Tibial artery (tissue), 4 donors: ENCODE measurements around the gene ABCB1.

ENCODE experiments used
- DNase-seq, 2 donors: peaks; one replicate each; pipeline ENCODE4 v3.0.0-alpha.2; 2019
- H3K27ac ChIP-seq, 2 donors: fragments of 200-600 bp; sonication (generic) in 1 of 2; 1 replicate in 1 of 2; 2 replicates in 1 of 2; pipeline ENCODE4 v1.5.1; 2018 to 2019; ENCODE audit warnings: mild to moderate bottlenecking in 1 of 2
- H3K27me3 ChIP-seq, 2 donors: fragments of 200-600 bp; sonication (generic) in 1 of 2; one replicate each; pipeline versions ENCODE4 v1.5.1 to v1.6.0; 2016 to 2019
- H3K36me3 ChIP-seq, 3 donors: fragments of 200-600 bp; sonication (generic) in 2 of 3; one replicate each; pipeline ENCODE4 v1.5.1; 2016 to 2019; ENCODE audit warnings: mild to moderate bottlenecking in 2 of 3
- H3K4me1 ChIP-seq, 4 donors: fragments of 200-600 bp; sonication (generic) in 2 of 4; 1 replicate in 3 of 4; 2 replicates in 1 of 4; pipeline ENCODE4 v1.5.1; 2016 to 2019
- H3K4me3 ChIP-seq, 2 donors: fragments of 200-600 bp; sonication (generic) in 1 of 2; 1 replicate in 1 of 2; 2 replicates in 1 of 2; pipeline ENCODE4 v1.5.1; 2018 to 2019; ENCODE audit warnings: mild to moderate bottlenecking in 2 of 2
- H3K9me3 ChIP-seq, 3 donors: fragments of 200-600 bp; sonication (generic) in 1 of 3; one replicate each; pipeline ENCODE4 v1.5.1; 2016 to 2019
- CTCF ChIP-seq, 2 experiments: fragments of 200-600 bp in 1 of 2; fragments of 450-650 bp in 1 of 2; IDR thresholded peaks; one replicate each; pipeline ENCODE4 v1.5.1; 2017 to 2019; ENCODE audit warnings: antibody characterized with exemption in 2 of 2, mild to moderate bottlenecking in 1 of 2, moderate library complexity in 1 of 2
- intact Hi-C: fragments of 100-400 bp; cut with DNase I; formaldehyde crosslinking; loops from one replicate; pipeline ENCODE4 v1.15.0; 2023; ENCODE audit warnings: low total_unique reads

The ABCB1 gene

GRCh38 chr7:87513735-87514335 is 86.8 kb downstream of the ABCB1 start:
- Histone ChIP-seq H3K27ac (no peak overlapping the region), H3K4me3 (no peak overlapping the region), H3K27me3 (no peaks in the 10 kb centered on the region), H3K36me3 (no peaks in the 10 kb centered on the region), H3K9me3 (no peaks in the 10 kb centered on the region), H3K4me1 (no peaks in the 10 kb centered on the region)
- TF ChIP-seq CTCF (IDR thresholded peaks at IDR 0.05): no peak
- intact Hi-C loops: no loop called here
- no peak for DNase-seq

GRCh38 chr7:87512906-87513305 is 87.8 kb downstream of the ABCB1 start:
- no peaks in the 10 kb centered on the region for H3K36me3 ChIP-seq
- H3K4me1 ChIP-seq: no peaks in the 10 kb centered on the region
- intact Hi-C loops: no loop called here
- H3K27me3 ChIP-seq: no peaks in the 10 kb centered on the region
- no peak for TF ChIP-seq CTCF (IDR thresholded peaks at IDR 0.05)
- no peak for DNase-seq
- H3K4me3 ChIP-seq: no peak overlapping the region
- no peaks in the 10 kb centered on the region for H3K9me3 ChIP-seq
- H3K27ac ChIP-seq: no peak overlapping the region

- intact Hi-C loops: no loop called here
- no peak overlapping the region for H3K4me3 ChIP-seq
- H3K27ac ChIP-seq: no peak overlapping the region
- TF ChIP-seq CTCF (IDR thresholded peaks at IDR 0.05): no peak
- no peaks in the 10 kb centered on the region for H3K4me1 ChIP-seq
- no peaks in the 10 kb centered on the region for H3K27me3 ChIP-seq
- no peaks in the 10 kb centered on the region for H3K36me3 ChIP-seq
- DNase-seq: no peak
- H3K9me3 ChIP-seq: no peaks in the 10 kb centered on the region
Observed at GRCh38 chr7:87511510-87511909, 89.2 kb downstream of the ABCB1 start.

- DNase-seq: no peak
- intact Hi-C loops: no loop called here
Observed at GRCh38 chr7:87510411-87510875, 90.2 kb downstream of the ABCB1 start.

GRCh38 chr7:87507446-87507845 is 93.2 kb downstream of the ABCB1 start:
- no peak overlapping the region for H3K27ac ChIP-seq
- no peaks in the 10 kb centered on the region for H3K27me3 ChIP-seq
- no peaks in the 10 kb centered on the region for H3K4me1 ChIP-seq
- TF ChIP-seq CTCF (IDR thresholded peaks at IDR 0.05): no peak
- no peak overlapping the region for H3K4me3 ChIP-seq
- DNase-seq: no peak
- no peaks in the 10 kb centered on the region for H3K36me3 ChIP-seq
- no peaks in the 10 kb centered on the region for H3K9me3 ChIP-seq
- intact Hi-C loops: no loop called here

More at GRCh38 chr7:87510411-87510875, 90.2 kb downstream of the ABCB1 start:
- no peak for TF ChIP-seq CTCF (IDR thresholded peaks at IDR 0.05)
- Histone ChIP-seq H3K36me3 (no peaks in the 10 kb centered on the region), H3K4me1 (no peaks in the 10 kb centered on the region), H3K4me3 (no peak overlapping the region), H3K27me3 (no peaks in the 10 kb centered on the region), H3K27ac (no peak overlapping the region), H3K9me3 (no peaks in the 10 kb centered on the region)
